GM12874 (cell line): ENCODE results near the gene HIVEP3.
A peak's percentile ranks its signal among the peaks of the same experiment; 100 is the strongest.

Experiments
- TF ChIP-seq, protein P1 (sequence below): IDR thresholded peaks from 2 replicates; pipeline ENCODE4 v1.5.1; 2011; ENCODE audit warnings: low read depth, mild to moderate bottlenecking, control low read depth, low read length, moderate library complexity; ENCODE audit not compliant: insufficient read depth

HIVEP3 gene

DNA sequence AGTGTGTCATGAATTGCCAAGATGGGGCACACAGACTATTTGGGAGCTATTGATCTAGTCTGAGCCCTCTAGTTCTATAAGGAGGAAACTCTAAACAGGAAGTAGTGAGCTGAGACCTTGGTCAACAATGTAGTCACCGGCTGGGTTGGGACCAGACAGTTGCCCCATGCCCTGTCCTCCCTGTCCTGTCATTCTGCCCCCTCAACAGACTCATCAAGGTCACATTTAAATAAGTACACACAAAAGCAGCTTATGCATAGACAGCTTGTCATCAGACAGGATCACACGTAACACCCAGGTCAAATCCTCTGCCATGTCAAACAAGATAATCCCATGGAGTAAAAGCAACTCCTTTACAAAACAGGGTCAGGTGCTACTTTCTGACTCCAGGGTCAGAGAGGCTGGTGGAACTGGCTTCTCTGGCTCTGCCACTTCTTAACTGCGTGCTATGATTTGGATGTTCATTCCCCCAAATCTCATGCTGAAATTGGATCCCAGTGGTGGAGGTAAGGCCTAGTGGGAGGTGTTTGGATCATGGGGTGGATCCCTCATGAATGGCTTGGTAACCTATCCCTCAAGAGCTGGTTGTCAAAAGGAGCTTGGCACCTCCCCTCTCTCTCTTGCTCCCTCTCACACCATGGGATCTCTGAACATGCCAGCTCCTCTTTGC lies 128.9 kb downstream of the HIVEP3 start:
- TF ChIP-seq, protein P1, sequence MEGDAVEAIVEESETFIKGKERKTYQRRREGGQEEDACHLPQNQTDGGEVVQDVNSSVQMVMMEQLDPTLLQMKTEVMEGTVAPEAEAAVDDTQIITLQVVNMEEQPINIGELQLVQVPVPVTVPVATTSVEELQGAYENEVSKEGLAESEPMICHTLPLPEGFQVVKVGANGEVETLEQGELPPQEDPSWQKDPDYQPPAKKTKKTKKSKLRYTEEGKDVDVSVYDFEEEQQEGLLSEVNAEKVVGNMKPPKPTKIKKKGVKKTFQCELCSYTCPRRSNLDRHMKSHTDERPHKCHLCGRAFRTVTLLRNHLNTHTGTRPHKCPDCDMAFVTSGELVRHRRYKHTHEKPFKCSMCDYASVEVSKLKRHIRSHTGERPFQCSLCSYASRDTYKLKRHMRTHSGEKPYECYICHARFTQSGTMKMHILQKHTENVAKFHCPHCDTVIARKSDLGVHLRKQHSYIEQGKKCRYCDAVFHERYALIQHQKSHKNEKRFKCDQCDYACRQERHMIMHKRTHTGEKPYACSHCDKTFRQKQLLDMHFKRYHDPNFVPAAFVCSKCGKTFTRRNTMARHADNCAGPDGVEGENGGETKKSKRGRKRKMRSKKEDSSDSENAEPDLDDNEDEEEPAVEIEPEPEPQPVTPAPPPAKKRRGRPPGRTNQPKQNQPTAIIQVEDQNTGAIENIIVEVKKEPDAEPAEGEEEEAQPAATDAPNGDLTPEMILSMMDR = no peak

DNA sequence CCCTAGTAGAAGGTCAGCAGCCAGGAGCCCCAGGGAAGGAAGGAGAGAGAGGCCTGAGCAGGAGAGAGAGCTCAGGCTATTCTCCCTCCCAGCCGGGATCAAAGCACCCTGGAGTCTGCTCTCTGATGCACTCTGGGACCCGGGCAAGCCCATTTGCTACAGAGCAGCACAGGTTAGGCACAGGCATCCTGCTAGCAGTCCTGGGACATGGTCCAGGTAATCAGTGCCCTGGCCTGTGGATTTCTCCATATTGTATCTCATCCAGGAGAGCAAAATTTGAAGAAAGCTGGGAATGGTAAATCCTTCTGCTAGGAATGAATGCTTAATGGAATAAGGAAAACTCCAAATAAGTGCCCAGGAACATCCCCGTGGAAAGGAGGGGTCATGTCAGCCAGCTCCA lies 130.3 kb downstream of the HIVEP3 start:
- TF ChIP-seq, protein P1 = no peak

DNA sequence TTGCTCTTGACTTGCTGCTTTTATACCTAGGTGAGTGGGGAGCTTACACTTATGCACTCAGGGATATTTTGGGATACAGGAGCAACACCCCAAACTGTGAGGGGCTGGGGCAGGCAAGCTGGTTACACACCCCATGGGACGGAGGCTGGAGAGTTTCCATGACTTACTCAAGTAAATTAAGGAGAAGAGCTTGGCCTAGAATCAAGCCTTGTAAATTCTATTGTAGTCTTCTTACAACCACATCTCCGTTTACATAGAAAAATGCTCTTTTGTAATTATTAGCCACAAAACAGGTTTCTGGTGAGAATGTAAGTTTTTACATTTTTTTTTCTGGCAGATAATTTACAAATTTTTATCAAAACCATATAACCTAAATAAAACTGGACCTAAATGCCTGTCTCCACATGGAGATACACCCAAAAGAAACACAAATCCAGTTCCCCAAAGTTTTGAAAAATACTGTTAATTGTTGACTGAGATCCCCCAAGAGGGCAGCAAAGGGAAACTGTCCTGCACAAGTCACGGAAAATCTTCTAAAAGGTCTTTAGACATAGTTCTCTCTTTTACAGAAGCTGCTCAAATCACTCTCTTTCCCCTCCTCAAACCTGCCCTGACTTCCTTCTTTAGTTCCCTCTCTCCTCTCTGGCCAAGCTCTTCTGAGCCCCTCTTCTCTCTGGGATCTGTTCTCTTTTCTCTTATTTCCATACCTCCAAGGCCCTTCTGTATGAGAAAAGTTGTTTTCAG lies 134.0 kb downstream of the HIVEP3 start:
- TF ChIP-seq, protein P1 = no peak

DNA sequence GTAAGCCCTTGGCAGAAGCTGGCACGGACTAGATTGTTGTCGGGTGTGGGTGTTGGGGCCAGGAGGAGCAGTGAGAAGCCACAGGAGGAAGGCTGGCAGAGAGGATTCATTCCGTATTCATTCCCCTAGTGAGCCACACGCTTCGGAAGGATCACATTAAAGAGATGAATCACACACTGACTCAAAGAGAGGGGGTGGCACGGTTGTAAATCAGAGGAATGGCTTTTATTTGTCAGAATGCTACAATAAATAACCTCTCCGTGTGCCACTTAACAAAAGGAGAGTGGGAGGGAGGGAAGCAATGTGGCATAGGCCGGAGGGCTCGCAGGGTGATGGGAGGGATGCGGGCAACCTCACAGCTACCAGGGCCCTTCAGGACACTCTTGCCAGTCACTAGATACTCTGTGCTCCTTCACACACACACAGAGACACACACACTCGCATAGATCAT lies 135.5 kb downstream of the HIVEP3 start:
- TF ChIP-seq, protein P1 = no peak

DNA sequence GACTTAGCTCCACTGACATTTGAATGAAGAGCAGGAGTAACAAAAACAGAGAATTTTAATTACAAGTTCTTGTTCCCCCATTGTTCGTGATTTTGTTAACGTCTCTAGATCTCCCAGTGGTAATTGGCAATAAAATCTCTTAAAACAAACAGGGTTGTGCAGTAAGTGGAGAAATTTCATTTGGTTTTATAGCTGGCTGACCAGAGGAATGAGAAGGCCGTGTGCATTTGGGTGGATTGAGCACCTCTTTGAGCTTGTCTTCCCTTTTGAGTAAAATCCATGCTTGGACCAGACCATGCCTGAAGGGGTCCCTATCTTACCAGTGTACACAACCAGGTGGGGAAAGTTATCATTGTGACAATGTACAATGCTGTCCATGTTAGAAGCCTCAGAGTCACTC lies 137.8 kb downstream of the HIVEP3 start:
- TF ChIP-seq, protein P1 = no peak

DNA sequence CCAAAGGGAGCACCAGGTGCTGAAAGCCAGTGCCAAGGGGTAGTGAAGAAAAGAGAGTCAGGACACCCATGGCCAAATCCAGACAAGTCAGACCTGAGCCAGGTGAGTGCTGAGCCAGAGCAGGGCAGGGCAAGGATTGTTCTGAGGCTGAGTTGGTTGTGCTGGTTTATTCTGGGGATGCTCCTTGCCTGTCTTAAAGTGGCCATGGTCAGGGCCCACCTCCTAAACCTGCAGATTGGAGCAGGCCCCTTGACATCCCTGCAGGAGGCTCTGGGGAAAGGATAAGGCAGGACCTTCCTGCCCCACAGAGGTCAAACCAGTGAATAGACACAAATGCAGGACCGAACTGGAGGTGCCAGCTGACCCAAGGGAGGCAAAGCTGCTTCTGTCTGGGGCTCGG lies 138.4 kb downstream of the HIVEP3 start:
- TF ChIP-seq, protein P1 = no peak

DNA sequence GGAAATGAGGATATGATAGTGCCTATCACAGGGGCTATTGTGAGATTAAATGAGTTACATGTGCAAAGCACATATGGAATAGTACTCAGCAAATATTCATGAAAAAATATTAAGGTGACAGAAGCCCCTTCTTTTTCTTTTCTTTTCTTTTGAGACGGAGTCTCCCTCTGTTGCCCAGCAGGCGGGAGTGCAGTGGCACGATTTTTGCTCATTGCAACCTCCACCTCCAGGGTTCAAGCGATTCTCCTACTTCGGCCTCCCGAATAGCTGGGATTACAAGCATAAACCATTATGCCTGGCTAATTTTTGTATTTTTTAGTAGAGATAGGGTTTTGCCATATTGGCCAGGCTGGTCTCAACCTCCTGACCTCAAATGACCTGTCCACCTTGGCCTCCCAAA lies 139.4 kb downstream of the HIVEP3 start:
- TF ChIP-seq, protein P1 = 0 out of 2 replicates have a peak, but pooled peaks have one; percentile 4
